Measurements from ENCODE around the gene HSDL1.

Gene HSDL1

GRCh38 chr16:84075376-84075775, 69.6 kb downstream of the HSDL1 start:
- no peak for DNase-seq

- DNase-seq: no peak
Observed at GRCh38 chr16:84074721-84075120, 70.3 kb downstream of the HSDL1 start.

All from SIG-M5 (cell line).